C4-2B (cell line): ENCODE measurements around the gene GPC5.

ENCODE experiments used
- CTCF ChIP-seq: fragments of 450-650 bp; conservative IDR thresholded peaks from 2 replicates; pipeline ENCODE4 v1.5.1; 2017; ENCODE audit warnings: mild to moderate bottlenecking
- ZFX ChIP-seq: fragments of 450-650 bp; IDR thresholded peaks from 2 replicates; pipeline ENCODE4 v1.6.1; 2017

- TF ChIP-seq CTCF (no peak), ZFX (no peak)
Observed at GRCh38 chr13:92028695-92029094, 630.3 kb downstream of the GPC5 start.
